HG03025 (cell line): ENCODE results near the gene NOL9.
"Not testable (repeated sequence)": the region's sequence is repeated elsewhere in the genome, so short reads cannot be mapped to it uniquely, and the experiment has no call there.

Source experiments
- ATAC-seq: cut with Tn5 transposase; IDR thresholded peaks from one replicate; pipeline ENCODE4 v1.9.1; 2021; ENCODE audit warnings: mild to moderate bottlenecking, moderate library complexity; ENCODE audit not compliant: unreplicated experiment, low FRiP score

Gene NOL9

DNA sequence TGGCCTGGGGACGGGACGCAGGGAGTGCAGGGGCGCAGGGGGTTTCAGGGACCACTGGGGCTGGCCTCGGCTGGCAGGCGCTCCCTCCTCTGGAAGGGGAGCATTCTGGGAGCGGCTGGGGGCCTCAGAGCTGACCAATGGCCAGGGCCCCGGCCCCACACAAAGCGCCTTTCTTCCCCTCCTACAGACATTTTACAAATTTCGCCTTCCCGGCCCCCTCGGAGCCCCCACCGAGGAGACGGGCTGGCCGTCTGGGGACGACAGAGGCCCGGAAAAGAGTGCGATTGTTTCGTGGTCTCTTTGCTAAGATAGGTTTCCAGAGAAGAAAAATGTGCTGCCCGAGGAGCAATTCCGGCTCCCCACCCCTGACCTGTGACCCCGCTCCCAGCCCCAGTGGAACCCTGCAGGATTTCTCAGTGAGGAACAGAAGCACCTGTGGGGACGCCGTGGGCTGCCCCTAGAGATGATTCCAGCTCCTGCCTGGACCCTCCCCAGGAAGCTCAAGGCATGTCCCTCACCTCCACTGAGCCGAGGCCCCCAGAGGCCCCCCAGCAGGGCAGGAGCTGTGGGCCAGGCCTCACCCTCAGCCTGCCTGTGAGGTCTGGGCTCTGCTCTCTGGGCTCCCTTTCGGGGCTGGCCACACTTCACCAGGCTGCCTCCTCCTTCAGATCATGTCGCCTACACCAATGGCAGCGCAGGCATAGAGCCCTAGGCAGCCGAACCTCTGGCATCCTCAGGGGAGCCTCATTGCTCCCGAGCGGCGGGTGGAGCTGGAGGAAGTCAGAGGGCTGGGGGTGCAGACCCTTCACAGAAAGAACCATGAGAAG lies 47.9 kb downstream of the NOL9 start:
- no peak for ATAC-seq

DNA sequence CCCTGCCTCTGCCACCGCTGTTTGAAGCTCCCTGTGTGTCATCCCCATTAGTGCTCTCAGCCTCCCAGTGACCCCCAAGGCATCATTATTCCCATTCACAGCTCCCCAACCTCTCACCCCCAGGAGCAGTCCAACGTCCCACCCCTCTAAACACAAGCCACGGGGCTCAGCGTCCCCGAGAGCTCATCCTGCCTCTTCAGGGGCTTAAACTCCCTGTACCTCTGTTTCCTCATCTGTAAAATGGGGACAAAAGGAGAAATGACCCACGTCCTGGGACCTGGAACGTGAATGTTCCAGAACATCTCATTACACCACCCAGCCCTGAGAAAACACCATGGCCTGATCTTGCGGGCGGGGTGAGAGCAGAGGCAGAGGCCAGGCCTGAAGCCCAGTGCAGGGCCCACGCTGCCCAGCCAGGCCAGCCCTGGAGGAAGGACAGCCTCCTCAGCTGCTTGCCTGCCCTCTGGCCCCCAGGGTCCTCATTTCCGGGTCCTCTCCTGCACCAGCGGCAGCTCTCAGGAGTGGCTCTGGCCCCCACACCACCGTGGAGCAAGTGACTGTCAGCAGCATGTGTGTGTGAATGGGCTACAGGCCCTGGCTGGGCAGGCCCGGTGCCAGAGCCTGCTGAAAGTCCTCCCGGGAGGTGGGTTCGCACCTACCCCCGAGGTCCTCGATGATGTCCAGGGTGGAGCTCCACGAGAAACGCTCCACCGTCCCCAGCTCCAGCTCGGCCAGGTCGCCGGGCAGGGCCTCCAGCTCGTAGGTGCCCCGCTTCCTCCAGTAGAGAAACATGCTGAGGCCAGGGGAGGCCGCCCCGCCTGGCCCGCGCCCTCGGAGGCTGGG lies 48.7 kb downstream of the NOL9 start:
- no peak for ATAC-seq

DNA sequence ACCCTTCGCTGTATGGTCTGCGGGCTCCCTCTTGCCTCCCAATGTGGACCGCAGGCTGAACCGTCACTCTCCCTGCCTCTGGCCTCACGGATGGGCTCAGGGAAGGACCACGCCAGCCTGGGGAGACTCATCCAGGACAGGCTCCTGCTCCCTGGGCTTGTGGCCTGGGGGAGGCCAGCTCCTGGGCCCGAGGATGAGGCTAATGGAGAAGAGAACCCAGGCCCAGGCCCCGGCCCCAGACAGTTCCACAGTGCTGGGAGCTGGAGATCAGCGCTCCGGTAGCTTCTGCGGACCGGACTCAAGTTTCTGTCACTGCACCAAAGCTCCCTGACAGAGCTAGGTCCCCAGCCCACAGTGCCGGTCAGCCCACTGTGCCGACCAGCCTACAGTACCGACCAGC lies 49.4 kb downstream of the NOL9 start:
- ATAC-seq: no peak

DNA sequence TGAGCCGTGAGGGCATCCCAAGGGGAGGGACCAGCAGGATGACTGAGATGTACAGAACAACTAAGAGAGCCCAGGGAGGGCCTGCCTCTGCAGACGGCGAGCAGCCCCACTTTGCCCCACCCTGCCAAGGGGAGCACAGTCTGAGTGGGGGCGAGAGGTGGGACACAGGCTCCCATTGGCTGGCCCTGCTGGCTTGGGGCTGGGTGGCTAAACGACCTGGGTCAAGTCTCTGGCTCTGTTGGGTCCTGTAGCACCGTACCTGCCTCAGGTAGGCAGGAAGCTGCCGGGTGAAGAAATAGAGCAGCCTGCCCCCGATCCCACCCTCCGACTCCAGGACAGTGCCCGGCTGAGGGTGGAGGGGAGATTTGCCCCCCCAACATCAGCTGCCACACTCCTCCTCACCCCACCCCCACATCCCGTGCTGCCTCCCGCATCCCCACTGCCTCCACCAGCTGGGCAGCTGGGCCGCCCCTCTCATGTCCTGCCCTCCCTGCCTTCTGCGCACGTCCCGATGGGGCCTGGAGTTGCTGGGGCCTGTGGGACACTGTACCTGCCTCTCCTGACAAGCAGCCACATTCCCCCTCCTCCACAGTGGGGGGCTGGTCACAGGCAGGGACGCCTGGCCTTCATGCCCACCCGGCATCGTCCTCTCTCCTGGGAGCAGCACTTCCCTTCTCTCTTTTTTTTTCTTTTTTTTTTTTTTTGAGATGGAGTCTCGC lies 50.3 kb downstream of the NOL9 start:
- no peak for ATAC-seq

DNA sequence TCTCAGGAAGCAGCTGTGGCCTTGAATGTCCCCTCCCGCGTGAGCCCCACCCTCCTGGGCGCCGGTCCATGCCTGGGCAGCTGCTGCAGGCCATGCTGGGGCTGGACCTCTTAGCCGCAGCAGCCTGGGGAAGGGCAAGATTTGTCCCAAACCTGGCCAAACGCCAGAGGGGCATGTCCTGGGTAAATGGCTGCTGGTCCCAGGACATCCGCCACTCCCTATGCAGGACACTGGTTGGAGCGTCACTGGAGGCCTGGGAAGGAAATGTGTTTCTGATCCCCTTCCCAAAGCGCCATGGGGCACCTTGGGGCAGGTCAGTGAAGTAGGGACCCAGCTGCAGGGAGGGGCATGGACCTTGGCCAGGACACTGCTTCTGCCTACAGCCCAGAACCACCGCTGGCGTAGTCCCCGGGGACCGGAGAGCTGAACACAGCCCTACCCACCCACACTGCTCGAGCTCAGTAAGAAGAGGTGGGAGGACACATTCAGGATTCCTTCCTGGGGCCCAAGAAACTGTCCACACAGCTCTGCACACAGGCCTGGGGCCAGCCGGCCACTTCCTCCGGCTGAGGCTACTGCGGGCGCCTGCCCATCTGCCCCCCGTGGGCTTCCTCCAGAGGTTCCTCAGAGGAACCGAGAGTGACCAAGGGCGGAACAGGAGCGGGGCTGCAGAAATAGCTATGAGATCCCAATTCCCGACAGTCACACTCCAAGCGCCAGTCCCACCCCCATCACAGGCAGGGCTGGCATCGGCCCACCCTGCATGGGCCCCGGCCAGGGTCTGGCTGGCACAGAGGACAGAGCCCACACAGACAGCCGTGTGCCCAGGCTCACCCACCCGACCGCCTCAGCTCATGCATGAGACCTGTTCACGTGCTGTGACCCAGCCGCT lies 52.1 kb downstream of the NOL9 start:
- no peak for ATAC-seq

DNA sequence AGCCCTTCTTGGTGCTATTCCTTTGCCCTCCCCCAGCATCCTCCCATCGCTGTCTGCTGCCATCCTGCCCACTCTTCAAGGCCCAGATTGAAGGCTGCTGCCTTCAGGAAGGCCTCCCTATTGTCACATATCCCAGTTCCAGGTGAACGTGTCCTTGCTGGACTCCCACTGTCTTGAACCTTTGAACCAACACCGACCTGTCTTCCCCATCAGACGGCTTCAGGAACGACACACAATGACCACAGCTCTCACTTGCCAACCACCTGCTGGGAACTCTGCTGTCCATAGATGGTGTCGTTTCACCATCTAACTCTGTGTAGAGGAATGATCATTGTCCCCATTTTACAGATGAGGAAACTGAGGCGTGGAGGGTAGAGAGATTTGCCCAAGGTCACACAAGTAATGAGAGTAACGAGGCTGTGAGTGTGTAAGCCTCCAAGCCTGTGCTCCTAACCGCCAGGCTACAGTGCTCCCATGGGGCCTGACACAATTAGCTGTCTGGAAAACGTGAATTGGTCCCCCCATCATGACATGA lies 53.0 kb downstream of the NOL9 start:
- no peak for ATAC-seq

DNA sequence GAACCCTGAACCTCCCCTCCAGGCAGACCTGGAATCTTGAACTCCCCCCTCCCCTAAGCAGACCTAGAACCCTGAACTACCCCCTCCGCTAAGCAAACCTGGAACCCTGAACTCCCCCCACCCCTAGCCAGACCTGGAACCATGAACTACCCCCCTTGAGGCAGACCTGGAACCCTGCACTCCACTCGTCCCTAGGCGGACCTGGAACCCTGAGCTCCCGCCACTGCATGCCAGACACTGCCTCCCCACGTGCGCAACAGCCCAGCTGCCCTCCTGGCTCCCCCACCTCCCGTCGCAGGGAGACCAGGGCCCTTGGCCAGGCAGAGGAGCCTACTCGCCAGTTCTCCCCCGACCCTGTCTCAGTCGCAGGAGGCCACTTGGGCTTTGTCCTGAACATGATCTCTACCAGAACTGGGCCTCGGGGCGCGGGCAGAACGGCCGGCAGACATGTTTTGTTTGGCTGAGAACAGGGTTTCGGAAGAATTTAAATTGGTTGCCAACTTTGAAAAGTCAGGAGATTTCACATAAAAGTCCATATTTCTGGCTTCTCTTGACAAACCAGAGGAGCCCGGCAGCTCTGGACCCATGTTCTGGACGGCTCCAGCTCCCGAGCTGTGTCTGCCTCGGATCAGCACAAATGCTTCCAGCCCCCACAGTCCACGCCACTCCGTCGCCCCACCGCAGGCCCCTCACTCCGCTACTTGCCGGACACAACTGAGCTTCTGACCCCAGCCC lies 53.6 kb downstream of the NOL9 start:
- no peak for ATAC-seq

DNA sequence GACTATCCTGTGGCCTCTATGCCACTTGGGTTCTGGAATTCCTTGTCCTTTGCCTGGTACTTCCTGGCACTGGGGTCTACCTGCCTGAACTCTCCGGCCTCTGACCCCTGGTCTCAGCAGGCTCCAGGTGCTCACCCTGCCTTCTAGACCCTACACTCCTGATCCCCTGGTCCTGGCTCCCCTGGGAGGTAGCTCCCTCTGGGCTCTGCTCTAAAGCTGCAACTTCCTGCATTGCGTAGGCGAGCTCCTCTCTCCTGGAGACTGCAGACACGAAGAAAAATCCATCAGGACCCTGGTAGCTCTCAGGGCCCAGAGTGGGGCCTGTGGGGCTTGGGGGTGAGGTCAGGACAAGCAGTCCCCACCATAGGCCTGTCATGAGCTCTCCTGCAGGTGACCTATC lies 55.0 kb downstream of the NOL9 start:
- ATAC-seq: no peak

DNA sequence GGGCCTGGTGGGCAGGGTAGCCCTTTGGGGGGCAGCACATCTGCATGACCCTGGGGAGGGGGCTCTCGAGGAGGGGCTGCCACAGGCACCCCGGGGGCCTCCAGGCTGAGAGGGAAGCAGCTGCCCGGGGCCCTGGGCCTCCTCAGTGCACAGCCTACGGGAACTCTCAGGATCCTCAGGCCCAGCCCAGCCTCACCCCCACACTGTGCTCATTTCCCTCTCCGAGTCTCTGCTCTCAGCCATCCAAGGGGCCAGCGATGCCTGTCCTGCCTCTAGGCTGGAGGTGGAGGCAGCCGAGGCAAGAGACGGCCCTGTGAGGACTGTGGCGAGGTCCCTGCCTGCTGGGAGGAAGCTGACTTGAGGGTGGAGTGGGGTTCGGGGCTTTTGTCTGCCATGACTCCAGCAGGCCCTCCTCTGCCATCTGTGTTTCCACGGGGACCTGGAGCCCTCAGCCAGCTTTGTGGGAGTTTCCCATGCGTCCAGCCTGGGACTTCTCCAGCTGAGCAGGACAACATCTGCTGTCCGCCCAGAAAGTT lies 55.7 kb downstream of the NOL9 start:
- ATAC-seq: no peak

DNA sequence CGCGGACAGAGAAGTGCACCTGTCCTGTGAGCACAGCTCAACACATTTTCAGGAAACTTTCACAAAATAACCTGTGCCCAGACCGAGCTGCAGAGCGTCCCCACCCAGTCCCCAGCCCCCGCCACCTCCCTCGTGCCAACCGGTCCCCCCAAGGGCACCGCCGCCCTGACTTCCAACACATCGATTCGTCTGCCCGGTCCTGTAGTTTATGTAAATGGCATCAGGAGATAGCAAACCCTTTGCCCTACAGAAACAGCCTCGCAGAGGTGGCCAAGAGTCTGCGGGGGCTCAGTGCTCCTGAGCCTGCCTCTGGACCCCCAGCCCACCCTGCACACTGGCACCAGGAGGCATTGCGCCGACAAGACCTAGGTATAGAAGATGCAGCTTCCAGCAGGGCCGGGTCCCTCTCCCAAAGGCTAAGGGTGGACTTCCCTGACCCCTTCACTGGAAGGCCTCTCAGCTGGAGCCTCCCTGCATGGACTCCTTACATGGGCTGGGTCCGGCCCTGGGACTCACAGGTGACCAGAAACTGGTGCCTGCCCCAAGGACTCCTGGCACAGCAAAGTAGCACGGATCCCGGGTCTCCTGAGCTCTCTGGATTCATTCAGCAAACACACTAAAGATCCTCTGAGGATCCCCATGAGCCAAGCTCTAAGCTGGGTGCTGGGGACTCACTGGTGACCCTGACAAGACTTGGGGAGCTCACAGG lies 56.3 kb downstream of the NOL9 start:
- ATAC-seq: no peak

DNA sequence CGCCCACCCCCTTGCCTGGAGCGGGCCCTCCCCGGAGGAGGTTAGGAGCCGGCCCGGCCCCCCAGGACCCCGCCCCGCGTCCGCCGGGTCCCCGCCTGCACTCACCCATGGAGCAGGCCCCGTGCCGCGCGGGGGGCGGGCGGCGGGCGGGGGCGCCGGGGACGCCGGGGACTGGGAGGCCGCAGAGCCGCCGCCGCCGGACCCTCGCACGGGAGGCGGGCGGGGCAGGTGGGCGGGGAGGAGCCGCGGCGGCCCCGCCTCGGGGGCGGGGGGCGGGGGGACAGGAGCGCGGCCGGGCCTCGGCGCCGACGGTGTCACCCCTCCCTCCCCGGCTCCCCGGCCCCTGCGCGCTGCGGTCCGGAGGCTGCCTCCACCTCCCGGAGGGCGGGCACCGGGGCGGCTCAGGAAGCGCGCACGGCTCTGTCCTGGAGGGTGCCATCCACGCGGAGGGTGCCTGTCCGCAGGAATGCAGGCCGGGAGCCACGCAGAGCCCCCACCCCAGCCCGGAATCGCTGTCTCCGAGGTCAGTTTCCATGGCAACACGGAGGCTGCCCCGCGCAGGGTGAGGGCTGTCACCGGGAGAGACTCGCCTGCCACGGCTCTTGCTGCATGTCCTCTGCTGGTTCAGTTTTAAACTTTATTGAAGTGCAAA lies 57.0 kb downstream of the NOL9 start:
- ATAC-seq: no peak

DNA sequence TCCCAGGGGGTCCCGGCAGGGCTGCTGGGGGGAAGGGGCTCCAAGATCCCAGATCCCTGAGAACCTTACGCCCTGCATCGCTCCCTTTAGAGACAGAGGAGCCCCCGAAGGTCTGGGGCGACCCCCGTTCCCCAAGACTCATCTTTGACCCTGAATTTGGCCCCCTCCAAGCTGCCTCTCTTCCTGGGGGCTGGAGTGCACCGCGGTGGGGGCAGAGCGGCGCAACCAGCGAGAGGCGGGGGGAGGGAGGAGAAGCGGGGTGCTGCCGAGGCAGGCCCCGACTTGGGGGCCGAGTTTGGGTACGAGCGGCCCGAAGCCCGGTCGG lies 57.5 kb downstream of the NOL9 start:
- ATAC-seq: no peak

DNA sequence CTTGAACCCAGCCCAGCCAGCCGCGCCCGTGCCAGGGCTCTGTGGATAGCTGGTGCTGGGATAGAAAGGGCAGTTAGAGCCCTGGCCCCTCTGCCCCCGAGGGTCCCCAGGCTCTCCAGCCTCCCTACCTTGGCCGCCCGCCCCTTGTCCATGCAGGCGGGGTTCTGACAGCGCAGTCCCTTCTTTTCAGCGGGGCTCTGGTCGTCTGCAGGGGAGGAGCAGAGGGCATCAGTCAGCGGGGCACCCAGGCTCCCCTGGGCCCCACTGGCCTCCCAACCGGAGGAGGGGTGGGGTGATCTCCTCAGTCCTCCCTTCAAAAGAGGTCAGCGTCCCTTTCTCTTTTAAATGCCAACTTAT lies 58.0 kb downstream of the NOL9 start:
- no peak for ATAC-seq

DNA sequence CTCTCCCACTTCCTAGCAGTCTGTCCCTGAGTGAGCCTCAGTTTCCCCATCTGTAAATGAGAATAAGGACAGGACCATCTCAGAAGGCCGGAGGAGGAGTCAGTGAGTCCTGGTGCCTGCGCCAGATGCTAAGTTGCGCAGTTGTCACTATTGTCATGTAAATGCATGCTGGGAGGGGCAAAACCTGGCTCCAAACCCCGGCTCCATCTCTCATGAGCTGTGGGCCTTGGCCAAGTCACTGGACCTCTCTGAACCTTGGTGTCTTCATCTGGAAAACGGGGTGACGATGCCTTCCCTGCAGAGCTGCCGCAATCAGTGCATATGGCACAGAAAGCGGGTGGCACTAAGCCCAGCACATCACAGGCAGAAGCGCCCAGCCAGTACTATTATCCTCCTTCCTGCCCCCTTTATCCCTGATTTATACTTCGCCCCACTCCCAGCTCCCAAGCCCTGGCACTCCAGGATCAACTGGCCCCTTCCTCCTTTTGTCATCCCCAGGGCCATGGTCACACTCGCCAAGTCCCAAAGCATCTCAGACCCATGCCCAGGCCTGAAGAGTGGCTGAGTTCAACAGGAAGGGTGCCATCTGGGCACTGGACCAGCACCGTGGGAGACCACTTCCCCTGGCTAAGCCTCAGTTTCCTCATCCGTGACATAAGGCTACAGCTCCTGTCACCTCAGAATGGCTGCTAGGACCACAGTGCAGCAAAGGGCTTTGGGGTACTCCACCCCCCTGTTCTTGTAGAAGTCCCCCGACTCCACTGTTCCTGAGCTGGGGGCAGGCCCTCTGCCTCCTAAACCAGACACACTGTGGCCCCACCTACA lies 58.6 kb downstream of the NOL9 start:
- ATAC-seq: no peak

DNA sequence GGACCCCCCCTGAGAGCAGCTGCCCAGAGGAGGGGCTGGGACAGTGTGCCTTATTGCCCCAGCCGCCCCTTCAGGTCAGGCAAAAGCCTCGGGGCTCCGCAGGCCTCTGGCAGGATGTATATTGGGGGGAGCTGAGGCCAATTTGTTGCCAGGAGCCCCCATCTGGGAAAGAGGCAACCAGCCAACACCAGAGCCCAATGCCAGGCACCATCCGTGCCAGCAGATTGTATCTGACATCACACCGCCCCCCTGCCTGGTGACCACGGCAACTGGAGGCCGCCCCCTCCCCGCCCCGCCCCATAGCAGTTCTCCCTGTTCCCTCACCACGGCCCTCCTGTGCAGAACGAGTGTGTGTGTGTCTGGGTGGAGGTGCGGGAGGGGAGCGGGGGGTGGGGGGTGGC lies 59.3 kb downstream of the NOL9 start:
- no peak for ATAC-seq

DNA sequence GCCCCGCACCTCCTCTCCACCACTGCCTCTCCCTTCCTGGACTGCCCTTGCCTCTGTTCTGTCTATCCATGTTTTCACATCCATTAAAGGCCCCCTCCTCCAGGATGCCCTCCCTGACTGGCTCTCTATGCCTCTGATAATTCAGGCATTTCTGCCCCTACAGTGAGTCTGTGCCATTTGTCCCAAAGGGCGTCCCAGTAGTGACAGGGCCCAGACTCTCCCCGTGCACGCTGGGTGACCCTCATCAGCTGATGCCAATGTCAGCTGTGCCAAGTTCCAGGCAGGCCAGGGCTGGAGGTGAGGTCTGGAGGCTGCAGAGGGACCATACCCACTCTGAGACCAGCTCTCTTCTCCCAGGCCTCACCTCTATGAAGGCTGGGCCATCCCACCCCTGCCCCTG lies 59.7 kb downstream of the NOL9 start:
- no peak for ATAC-seq

DNA sequence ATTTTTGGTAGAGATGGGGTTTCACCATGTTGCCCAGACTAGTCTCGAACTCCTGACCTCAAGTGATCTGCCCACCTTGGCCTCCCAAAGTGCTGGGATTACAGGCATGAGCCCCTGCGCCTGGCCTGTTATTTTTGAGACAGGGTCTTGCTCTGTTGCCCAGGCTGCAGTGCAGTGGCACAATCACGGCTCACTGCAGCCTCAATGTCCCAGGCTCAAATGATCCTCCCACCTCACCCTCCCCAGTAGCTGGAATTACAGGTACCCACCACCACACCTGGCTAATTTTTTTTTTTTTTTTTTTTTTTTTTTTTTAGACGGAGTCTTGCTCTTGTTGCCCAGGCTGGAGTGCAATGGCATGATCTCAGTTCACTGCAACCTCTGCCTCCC lies 60.5 kb downstream of the NOL9 start:
- ATAC-seq: not testable (repeated sequence)
